ENCODE results near the gene GP9.

- TF ChIP-seq CTCF (conservative IDR thresholded peaks at IDR 0.05) (no peak), EZH2 (IDR thresholded peaks at IDR 0.05; ENCODE audit: low read depth) (no peak)
Observed at GRCh38 chr3:129016720-129017483, 43.7 kb upstream of the GP9 start.
